DND-41 (cell line): ENCODE measurements around the gene CABYR.

Source experiments
- EZH2 ChIP-seq: IDR thresholded peaks from 3 replicates; pipeline ENCODE4 v1.6.1; 2012; ENCODE audit warnings: borderline replicate concordance, low read depth, mild to moderate bottlenecking, moderate library complexity, low read length, inconsistent platforms; ENCODE audit not compliant: severe bottlenecking
- TF ChIP-seq, protein P1 (sequence below): IDR thresholded peaks from 2 replicates; pipeline ENCODE4 v1.5.1; 2012; ENCODE audit warnings: borderline replicate concordance, low read length, moderate library complexity, mild to moderate bottlenecking; ENCODE audit not compliant: poor library complexity, severe bottlenecking; ENCODE audit errors: extremely low read depth

DNA sequence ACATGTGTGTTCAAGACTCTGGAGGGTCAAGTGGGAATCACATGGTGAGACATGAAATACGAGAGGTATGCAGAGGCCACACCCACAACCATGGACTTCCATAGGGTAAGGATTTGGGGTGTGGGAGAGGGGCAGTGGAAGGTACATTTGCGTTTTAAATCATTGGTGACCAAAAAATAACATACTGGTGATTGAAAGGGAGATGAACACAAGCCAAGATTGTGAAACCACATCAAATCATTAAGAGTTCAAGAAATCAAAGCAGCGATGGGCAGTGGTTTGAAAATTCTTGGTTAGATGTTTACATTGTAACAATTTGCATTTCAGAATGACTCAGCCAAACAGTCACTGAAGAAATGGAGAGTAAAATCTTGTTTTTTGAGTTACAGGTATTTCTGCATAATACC lies 1.9 kb upstream of the CABYR start:
- TF ChIP-seq, protein P1, sequence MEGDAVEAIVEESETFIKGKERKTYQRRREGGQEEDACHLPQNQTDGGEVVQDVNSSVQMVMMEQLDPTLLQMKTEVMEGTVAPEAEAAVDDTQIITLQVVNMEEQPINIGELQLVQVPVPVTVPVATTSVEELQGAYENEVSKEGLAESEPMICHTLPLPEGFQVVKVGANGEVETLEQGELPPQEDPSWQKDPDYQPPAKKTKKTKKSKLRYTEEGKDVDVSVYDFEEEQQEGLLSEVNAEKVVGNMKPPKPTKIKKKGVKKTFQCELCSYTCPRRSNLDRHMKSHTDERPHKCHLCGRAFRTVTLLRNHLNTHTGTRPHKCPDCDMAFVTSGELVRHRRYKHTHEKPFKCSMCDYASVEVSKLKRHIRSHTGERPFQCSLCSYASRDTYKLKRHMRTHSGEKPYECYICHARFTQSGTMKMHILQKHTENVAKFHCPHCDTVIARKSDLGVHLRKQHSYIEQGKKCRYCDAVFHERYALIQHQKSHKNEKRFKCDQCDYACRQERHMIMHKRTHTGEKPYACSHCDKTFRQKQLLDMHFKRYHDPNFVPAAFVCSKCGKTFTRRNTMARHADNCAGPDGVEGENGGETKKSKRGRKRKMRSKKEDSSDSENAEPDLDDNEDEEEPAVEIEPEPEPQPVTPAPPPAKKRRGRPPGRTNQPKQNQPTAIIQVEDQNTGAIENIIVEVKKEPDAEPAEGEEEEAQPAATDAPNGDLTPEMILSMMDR = no peak
- TF ChIP-seq EZH2 = no peak
